Umbilical cord (tissue), 2 donors: ENCODE data around the gene MEIS1. TPM values are rescaled to one million over a fixed set of nuclear protein-coding genes. Genes with fewer than 3 reads are reported as not detected.
A peak's percentile ranks its signal among the peaks of the same experiment; 100 is the strongest.

Source experiments
- DNase-seq: peaks from one replicate; pipeline ENCODE4 v3.0.0-alpha.2; 2015; ENCODE audit warnings: low spot score
- total RNA-seq: library from RNA; depleted of rRNA; stranded (reverse); fragments of >200 nt; gene quantifications from one replicate; pipeline ENCODE4 v1.2.3, GENCODE V29; 2014; ENCODE audit warnings: low replicate concordance; ENCODE audit not compliant: insufficient read depth

MEIS1 gene
- total RNA-seq, 1 donor from 2014 or later = 91.5 TPM

GRCh38 chr2:66580166-66581049, 145.5 kb downstream of the MEIS1 start:
- peak; percentile 17 for DNase-seq

- DNase-seq = peak; percentile 68
These were observed 146.6 kb downstream of the MEIS1 start for GRCh38 chr2:66581339-66582103.

GRCh38 chr2:66582104-66582986, 147.4 kb downstream of the MEIS1 start:
- peak; percentile 54 for DNase-seq

GRCh38 chr2:66582987-66583880, 148.3 kb downstream of the MEIS1 start:
- peak; percentile 49 for DNase-seq

- no peak for DNase-seq
These were observed 149.0 kb downstream of the MEIS1 start for GRCh38 chr2:66583881-66584280.

GRCh38 chr2:66585587-66585986, 150.7 kb downstream of the MEIS1 start:
- DNase-seq = no peak

GRCh38 chr2:66587216-66587615, 152.3 kb downstream of the MEIS1 start:
- DNase-seq = no peak

- DNase-seq = no peak
These were observed 159.1 kb downstream of the MEIS1 start for GRCh38 chr2:66594001-66594400.

- no peak for DNase-seq
These were observed 160.6 kb downstream of the MEIS1 start for GRCh38 chr2:66595556-66595955.

GRCh38 chr2:66596256-66596655, 161.3 kb downstream of the MEIS1 start:
- DNase-seq = peak; percentile 65

- no peak for DNase-seq
These were observed 166.7 kb downstream of the MEIS1 start for GRCh38 chr2:66601624-66602023.

- no peak for DNase-seq
These were observed 167.4 kb downstream of the MEIS1 start for GRCh38 chr2:66602341-66602740.

- DNase-seq = no peak
These were observed 169.4 kb downstream of the MEIS1 start for GRCh38 chr2:66604326-66604725.

GRCh38 chr2:66604976-66605375, 170.1 kb downstream of the MEIS1 start:
- no peak for DNase-seq

GRCh38 chr2:66607152-66607551, 172.2 kb downstream of the MEIS1 start:
- DNase-seq = no peak
